Limb (tissue), 2 donors: Measurements from ENCODE around the gene LCORL.
"Not testable (repeated sequence)": the region's sequence is repeated elsewhere in the genome, so short reads cannot be mapped to it uniquely, and the experiment has no call there.

Experiments used
- DNase-seq, 2 donors: peaks; one replicate each; pipeline ENCODE4 v3.0.0-alpha.2; 2016; ENCODE audit errors: extremely low spot score in 2 of 2

Gene LCORL

GRCh38 chr4:17859793-17860406, 161.7 kb downstream of the LCORL start:
- DNase-seq: no peak

GRCh38 chr4:17854036-17854435, 167.5 kb downstream of the LCORL start:
- DNase-seq: no peak

- DNase-seq: no peak
Measured at GRCh38 chr4:17851959-17852358, 169.6 kb downstream of the LCORL start.

GRCh38 chr4:17850295-17850694, 171.3 kb downstream of the LCORL start:
- not testable (repeated sequence) for DNase-seq

GRCh38 chr4:17846266-17846665, 175.3 kb downstream of the LCORL start:
- DNase-seq: no peak

- no peak for DNase-seq
Measured at GRCh38 chr4:17823871-17824669, 197.5 kb downstream of the LCORL start.

GRCh38 chr4:17817027-17817426, 204.5 kb downstream of the LCORL start:
- peak in 1 of 2 donors; percentile 75 for DNase-seq

- DNase-seq: no peak
Measured at GRCh38 chr4:17816142-17816541, 205.4 kb downstream of the LCORL start.

- no peak for DNase-seq
Measured at GRCh38 chr4:17814140-17814539, 207.4 kb downstream of the LCORL start.

GRCh38 chr4:17812801-17813200, 208.8 kb downstream of the LCORL start:
- no peak for DNase-seq

GRCh38 chr4:17812125-17812524, 209.4 kb downstream of the LCORL start:
- no peak for DNase-seq

GRCh38 chr4:17811078-17811603, 210.4 kb downstream of the LCORL start:
- DNase-seq: no peak

GRCh38 chr4:17810260-17811077, 211.1 kb downstream of the LCORL start, which contains the start of the genes DCAF16 and NCAPG:
DCAF16 (minus strand) TSS chr4:17810757; CDS start chr4:17804141, 6,616 bp downstream.
NCAPG (plus strand) TSS chr4:17810979; CDS start chr4:17811078, 99 bp downstream.
- DNase-seq: peak; percentile 99 to 100

GRCh38 chr4:17809667-17810066, 211.9 kb downstream of the LCORL start:
- DNase-seq: no peak

GRCh38 chr4:17807446-17807845, 214.1 kb downstream of the LCORL start:
- no peak for DNase-seq

- no peak for DNase-seq
Measured at GRCh38 chr4:17805580-17806155, 215.9 kb downstream of the LCORL start.

- DNase-seq: no peak
Measured at GRCh38 chr4:17797808-17798207, 223.7 kb downstream of the LCORL start.

- no peak for DNase-seq
Measured at GRCh38 chr4:17794730-17795129, 226.8 kb downstream of the LCORL start.
